Measurements from ENCODE around the gene MTA3.

DNA sequence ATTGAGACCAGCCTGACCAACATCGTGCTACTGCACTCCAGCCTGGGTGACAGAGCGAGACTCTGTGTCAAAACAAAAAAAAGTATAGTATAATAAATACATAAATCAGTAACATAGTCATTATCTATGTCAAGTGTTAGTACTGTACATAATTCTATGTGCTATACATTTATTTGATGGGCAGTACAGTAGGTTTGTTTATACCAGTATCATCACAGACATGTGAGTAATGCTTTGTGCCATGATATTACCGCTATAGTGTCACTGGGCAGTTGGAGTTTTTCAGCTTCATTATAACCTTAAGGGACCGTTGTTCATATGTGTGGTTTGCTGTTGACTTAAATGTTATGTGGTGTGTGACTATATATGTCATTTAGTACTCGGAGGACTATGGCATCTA lies 24.9 kb downstream of the MTA3 start:
- no peak for TF ChIP-seq YY1 (IDR thresholded peaks at IDR 0.05; ENCODE audit: insufficient read depth, insufficient read length)
- TF ChIP-seq ZNF274 (IDR thresholded peaks at IDR 0.05; ENCODE audit: low read depth, low read length) = no peak
- TF ChIP-seq SUZ12 (IDR thresholded peaks at IDR 0.05; ENCODE audit: extremely low read depth, insufficient read depth, insufficient read length) = no peak
